Ectodermal cell (in vitro differentiated cells): Measurements from ENCODE around the gene MARVELD2.

Experiments used
- H3K27ac ChIP-seq: 2 replicates; pipeline ENCODE4 v1.7.0; 2013; ENCODE audit warnings: mild to moderate bottlenecking, low read depth, low read length; ENCODE audit not compliant: insufficient read depth, poor library complexity, severe bottlenecking
- H3K27me3 ChIP-seq: 2 replicates; pipeline ENCODE4 v1.7.0; 2013; ENCODE audit warnings: mild to moderate bottlenecking, low read length; ENCODE audit not compliant: insufficient read depth, control insufficient read depth, poor library complexity, severe bottlenecking
- H3K36me3 ChIP-seq: one replicate; pipeline ENCODE4 v1.7.0; 2013; ENCODE audit warnings: low read length; ENCODE audit not compliant: control insufficient read depth, insufficient read depth
- H3K4me1 ChIP-seq: one replicate; pipeline ENCODE4 v1.7.0; 2013; ENCODE audit warnings: low read length; ENCODE audit not compliant: control insufficient read depth, insufficient read depth
- H3K4me3 ChIP-seq: 2 replicates; pipeline ENCODE4 v1.7.0; 2013; ENCODE audit warnings: low read depth, low read length, control low read depth; ENCODE audit not compliant: insufficient read depth
- H3K9me3 ChIP-seq: 2 replicates; pipeline ENCODE4 v1.7.0; 2013; ENCODE audit warnings: mild to moderate bottlenecking, low read length, moderate library complexity; ENCODE audit not compliant: control insufficient read depth
- WGBS, 2 experiments: methylation state at CpG; one replicate each; pipeline ENCODE4 v1.1.7; 2013; ENCODE audit warnings: missing lambda C conversion rate in 2 of 2; 5-methylcytosine and 5-hydroxymethylcytosine counted together

MARVELD2 gene

DNA sequence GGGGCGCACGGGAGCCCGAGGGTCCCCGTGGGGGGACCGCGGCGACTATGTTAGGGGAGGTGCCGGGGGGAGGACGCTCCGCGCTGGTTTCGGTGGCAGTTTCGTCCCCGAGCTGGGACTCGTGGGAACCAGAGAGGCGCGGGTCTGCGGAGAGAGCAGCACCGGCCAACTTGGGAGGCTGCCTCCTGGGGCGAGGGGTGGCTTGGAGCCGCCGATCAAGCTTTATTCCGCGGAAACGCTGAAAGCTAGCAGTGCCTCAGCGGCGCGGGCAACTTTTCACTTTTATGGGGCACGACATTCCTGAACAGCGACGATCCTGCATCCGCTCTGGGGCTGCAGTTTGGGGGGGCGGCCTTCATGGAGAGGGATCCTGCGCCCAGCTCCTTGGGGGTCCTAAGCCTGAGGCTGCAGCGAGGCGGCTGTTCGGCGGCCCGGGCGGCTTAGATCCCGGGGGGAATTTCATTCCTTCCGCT, 78.0 kb downstream of the MARVELD2 start:
- peaks cover 36% of the 10 kb centered on the region for H3K27me3 ChIP-seq
- H3K27ac ChIP-seq, result no peak overlapping the region

DNA sequence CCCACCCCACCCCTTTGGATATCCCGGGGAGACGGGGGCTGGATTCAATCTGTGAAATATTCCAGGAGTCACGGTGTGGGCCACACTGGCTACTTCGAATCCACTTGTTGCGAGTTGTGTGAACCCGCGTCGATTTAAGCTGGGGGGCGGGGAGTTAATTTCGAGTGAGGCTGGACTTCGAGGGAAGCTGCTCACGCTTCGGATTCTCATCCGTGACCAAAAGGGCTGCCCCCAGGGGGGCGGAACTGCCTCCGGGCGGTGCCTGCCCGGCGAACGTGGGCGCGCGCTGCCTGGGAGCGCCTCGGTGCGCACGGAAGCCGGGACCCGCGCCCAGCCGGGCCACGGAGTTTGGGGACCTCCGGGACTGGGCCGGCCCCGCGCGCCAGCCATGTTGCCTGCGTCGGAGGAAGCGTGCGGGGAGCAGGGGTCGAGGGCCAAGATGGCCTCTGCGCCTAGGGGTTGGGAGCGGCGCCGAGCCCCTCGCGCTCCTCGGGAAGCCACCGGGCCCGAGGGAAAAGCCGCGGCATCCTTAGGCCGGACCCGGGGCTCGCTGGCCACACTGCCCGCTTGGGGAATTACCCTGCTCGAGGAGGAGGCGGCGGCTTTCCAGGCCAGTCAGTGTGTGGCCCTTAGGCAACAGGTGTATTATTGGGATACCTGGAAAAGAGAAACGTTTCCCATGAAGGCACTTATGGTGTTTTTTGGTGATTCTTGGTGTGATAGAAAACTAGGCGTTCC, 78.6 kb downstream of the MARVELD2 start:
- WGBS, 2 experiments, result 1 to 2% methylated on average over 62 of the region's 62 CpGs
- Histone ChIP-seq H3K27ac (no peak overlapping the region), H3K4me1 (peaks cover 3% of the 10 kb centered on the region), H3K4me3 (peak overlapping the region; percentile 81), H3K27me3 (peaks cover 36% of the 10 kb centered on the region), H3K9me3 (no peaks in the 10 kb centered on the region), H3K36me3 (no peaks in the 10 kb centered on the region)

More for the DNA sequence above, 78.0 kb downstream of the MARVELD2 start:
- Histone ChIP-seq H3K9me3 (no peaks in the 10 kb centered on the region), H3K4me3 (peak overlapping the region; percentile 81), H3K36me3 (no peaks in the 10 kb centered on the region), H3K4me1 (peaks cover 3% of the 10 kb centered on the region)
- 0% methylated on average over 42 of the region's 42 CpGs for WGBS, 2 experiments
